ENCODE data around the gene ZNF234. TPM values are rescaled to one million over a fixed set of nuclear protein-coding genes. Genes with fewer than 3 reads are reported as not detected.

The ZNF234 gene
- total RNA-seq, 1 experiment from 2014 or later = 3.4 TPM

- H3K27me3 ChIP-seq (ENCODE audit: insufficient read depth, low read length) = no peaks in the 10 kb centered on the region
- H3K79me2 ChIP-seq (ENCODE audit: insufficient read depth, low read length) = no peaks in the 10 kb centered on the region
- no peak overlapping the region for H3K9ac ChIP-seq (ENCODE audit: low read length)
- peaks cover 0 to 3% of the 10 kb centered on the region in 2 experiments; a peak in 1 of 4 replicates for H3K4me1 ChIP-seq (ENCODE audit: control insufficient read depth in 1 of 2, insufficient read depth in 2 of 2, low read length in 2 of 2)
- H3K27ac ChIP-seq (ENCODE audit: low read depth, low read length) = no peak overlapping the region
- ChIA-PET CTCF (no interaction called here), RAD21 (ENCODE audit: low non-redundant PET in 1 of 2, low total read pairs in 2 of 2, uncharacterized antibody in 2 of 2, unreplicated experiment in 2 of 2) (no interaction called here), POLR2A (no interaction called here)
- no peak overlapping the region for H2AFZ ChIP-seq (ENCODE audit: low read depth, low read length, poor library complexity, severe bottlenecking)
- TF ChIP-seq SP1 (IDR thresholded peaks at IDR 0.05; ENCODE audit: low read depth) (no peak), ATF3 (IDR thresholded peaks at IDR 0.05) (no peak)
- no peak for ATAC-seq
- no peak overlapping the region for H3K4me2 ChIP-seq (ENCODE audit: low read length)
- no TSS peak for BruUV-seq (replicated peaks)
- H3K9me2 ChIP-seq (ENCODE audit: insufficient read depth) = no peaks in the 10 kb centered on the region
- 0 out of 4 replicates have a peak, but pooled peaks cover 0 to 3% of the 10 kb centered on the region in 2 experiments for H3K9me3 ChIP-seq (ENCODE audit: control insufficient read depth in 1 of 2, insufficient read depth in 1 of 2, low read depth in 1 of 2, low read length in 2 of 2)
- intact Hi-C loops (cut with micrococcal nuclease) = loop anchor here (5.0 kb wide), 1 partner anchor 37 kb away; the partner anchor contains the start of gene ZNF226
- H3K36me3 ChIP-seq (ENCODE audit: control insufficient read depth in 1 of 2, insufficient read depth in 2 of 2, low read length in 2 of 2) = no peaks in the 10 kb centered on the region
- no peak overlapping the region for H3K4me3 ChIP-seq (replicated peaks in 1 of 2; ENCODE audit: low read depth in 1 of 2, low read length in 2 of 2)
- no peak for DNase-seq (ENCODE audit: low read depth, low spot score)
- H4K20me1 ChIP-seq (ENCODE audit: insufficient read depth) = no peaks in the 10 kb centered on the region
Measured at GRCh38 chr19:44204772-44205171, 63.4 kb downstream of the ZNF234 start.

GRCh38 chr19:44207126-44207803, 65.9 kb downstream of the ZNF234 start:
- RAD21 ChIA-PET (ENCODE audit: low non-redundant PET in 1 of 2, low total read pairs in 2 of 2, uncharacterized antibody in 2 of 2, unreplicated experiment in 2 of 2) = no interaction called here
- ATAC-seq = peak; percentile 93
- Histone ChIP-seq H3K9me2 (ENCODE audit: insufficient read depth) (no peaks in the 10 kb centered on the region), H3K36me3 (ENCODE audit: control insufficient read depth in 1 of 2, insufficient read depth in 2 of 2, low read length in 2 of 2) (no peaks in the 10 kb centered on the region), H3K27ac (ENCODE audit: low read depth, low read length) (peak overlapping the region; percentile 50), H3K9me3 (ENCODE audit: control insufficient read depth in 1 of 2, insufficient read depth in 1 of 2, low read depth in 1 of 2, low read length in 2 of 2) (0 out of 4 replicates have a peak, but pooled peaks cover 0 to 3% of the 10 kb centered on the region in 2 experiments), H3K4me1 (ENCODE audit: control insufficient read depth in 1 of 2, insufficient read depth in 2 of 2, low read length in 2 of 2) (peaks cover 2 to 3% of the 10 kb centered on the region in 2 experiments; a peak in 2 of 4 replicates), H3K4me3 (replicated peaks in 1 of 2; ENCODE audit: low read depth in 1 of 2, low read length in 2 of 2) (peak overlapping the region; percentile 60), H4K20me1 (ENCODE audit: insufficient read depth) (no peaks in the 10 kb centered on the region), H3K9ac (ENCODE audit: low read length) (peak overlapping the region; percentile 46), H2AFZ (ENCODE audit: low read depth, low read length, poor library complexity, severe bottlenecking) (peak overlapping the region; percentile 94), H3K4me2 (ENCODE audit: low read length) (peak overlapping the region; percentile 74), H3K79me2 (ENCODE audit: insufficient read depth, low read length) (no peaks in the 10 kb centered on the region), H3K27me3 (ENCODE audit: insufficient read depth, low read length) (no peaks in the 10 kb centered on the region)
- TF ChIP-seq ZFX (IDR thresholded peaks at IDR 0.05) (no peak), ELF1 (IDR thresholded peaks at IDR 0.05; ENCODE audit: borderline replicate concordance, low read depth) (peak; percentile 96), POLR2AphosphoS5 (IDR thresholded peaks at IDR 0.05; ENCODE audit: low read depth, low read length) (peak; percentile 61), YY1 (IDR thresholded peaks at IDR 0.05; ENCODE audit: extremely low read depth, insufficient replicate concordance, low read depth, low read length) (peak; percentile 80), SRF (IDR thresholded peaks at IDR 0.05; ENCODE audit: low read depth) (0 out of 2 replicates have a peak, but pooled peaks have one; percentile 23)
- CTCF ChIA-PET = no interaction called here
- POLR2A ChIA-PET = interaction anchor here (1.2 kb wide), 1 partner anchor 42 kb away, joined by 4 read pairs; the partner anchor contains the start of gene ZNF226
- DNase-seq (ENCODE audit: low read depth, low spot score) = peak; percentile 87
- intact Hi-C loops (cut with micrococcal nuclease) = no loop called here
- no TSS peak for BruUV-seq (replicated peaks)

Other genes starting within 250 kb of the ZNF234 start
- 15.2 TPM for gene ZNF45, start 206.3 kb upstream of the ZNF234 start, total RNA-seq (2021; ENCODE audit: unreplicated experiment)
- gene ZNF221, start 190.3 kb upstream of the ZNF234 start, total RNA-seq (2021; ENCODE audit: unreplicated experiment) = 2.5 TPM
- gene ZNF155, start 157.4 kb upstream of the ZNF234 start, total RNA-seq (2021; ENCODE audit: unreplicated experiment) = 2.2 TPM
- gene ZNF230, start 138.6 kb upstream of the ZNF234 start, total RNA-seq (2021; ENCODE audit: unreplicated experiment) = 2.8 TPM
- gene ZNF222, start 116.2 kb upstream of the ZNF234 start, total RNA-seq (2021; ENCODE audit: unreplicated experiment) = 3.0 TPM
- 0.27 TPM for gene ZNF223, start 89.5 kb upstream of the ZNF234 start, total RNA-seq (2021; ENCODE audit: unreplicated experiment)
- gene ZNF284, start 69.4 kb upstream of the ZNF234 start, total RNA-seq (2021; ENCODE audit: unreplicated experiment) = not detected
- gene ZNF224, start 47.2 kb upstream of the ZNF234 start, total RNA-seq (2021; ENCODE audit: unreplicated experiment) = 15.1 TPM
- 2.8 TPM for gene ZNF225, start 28.2 kb upstream of the ZNF234 start, total RNA-seq (2021; ENCODE audit: unreplicated experiment)
- gene ZNF226, start 23.5 kb downstream of the ZNF234 start, total RNA-seq (2021; ENCODE audit: unreplicated experiment) = 17.4 TPM
- 14.4 TPM for gene ZNF227, start 71.0 kb downstream of the ZNF234 start, total RNA-seq (2021; ENCODE audit: unreplicated experiment)
- 0.30 TPM for gene ZNF233, start 118.3 kb downstream of the ZNF234 start, total RNA-seq (2021; ENCODE audit: unreplicated experiment)
- 5.7 TPM for gene ZNF235, start 163.5 kb downstream of the ZNF234 start, total RNA-seq (2021; ENCODE audit: unreplicated experiment)
- 3.6 TPM for gene ZNF112, start 215.1 kb downstream of the ZNF234 start, total RNA-seq (2021; ENCODE audit: unreplicated experiment)

Data from HCT116 (cell line).